ENCODE results near the gene MRPL42. TPM values are rescaled to one million over a fixed set of nuclear protein-coding genes. Genes with fewer than 3 reads are reported as not detected.

Gene MRPL42
- 10 to 100 TPM; 36.0 to 47.0 (median 38.4) TPM for total RNA-seq

DNA sequence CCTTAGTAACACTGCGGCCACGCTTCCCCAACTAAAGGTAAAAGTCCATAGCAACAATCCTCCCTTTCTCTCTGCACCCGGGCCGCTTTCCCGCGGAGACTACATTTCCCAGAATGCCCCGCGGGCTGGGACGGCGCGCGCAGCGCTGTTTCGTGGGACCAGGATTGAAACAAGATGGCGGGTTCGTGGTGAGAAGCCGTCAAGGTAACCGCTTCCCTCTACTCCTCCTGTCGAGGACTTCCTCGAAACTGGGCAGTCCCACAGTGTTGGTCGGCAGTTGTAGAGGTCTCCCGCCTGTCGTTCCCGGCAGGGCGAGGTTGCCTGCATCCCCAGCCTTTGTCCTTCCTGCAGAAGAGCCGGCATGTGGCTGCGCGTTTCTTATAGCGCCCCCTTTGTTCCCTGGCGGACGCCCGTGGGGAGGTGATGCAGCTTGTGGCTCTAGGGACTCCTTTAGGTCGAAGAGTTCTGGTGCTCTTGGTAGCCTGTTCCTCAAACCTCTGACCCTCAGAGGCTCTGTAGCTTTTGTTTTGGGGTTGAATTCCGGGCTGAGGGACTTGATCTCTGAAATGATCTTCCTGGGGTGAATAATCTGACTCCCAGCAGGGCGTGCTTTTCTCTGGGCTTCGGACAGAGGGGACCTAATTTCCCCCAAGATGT lies at the start of gene MRPL42:
TSS of gene MRPL42 (plus strand) at position 164 of the 657 bp plus-strand sequence. CDS start 1,772 bp downstream, outside the sequence.
- TF ChIP-seq, protein P1, sequence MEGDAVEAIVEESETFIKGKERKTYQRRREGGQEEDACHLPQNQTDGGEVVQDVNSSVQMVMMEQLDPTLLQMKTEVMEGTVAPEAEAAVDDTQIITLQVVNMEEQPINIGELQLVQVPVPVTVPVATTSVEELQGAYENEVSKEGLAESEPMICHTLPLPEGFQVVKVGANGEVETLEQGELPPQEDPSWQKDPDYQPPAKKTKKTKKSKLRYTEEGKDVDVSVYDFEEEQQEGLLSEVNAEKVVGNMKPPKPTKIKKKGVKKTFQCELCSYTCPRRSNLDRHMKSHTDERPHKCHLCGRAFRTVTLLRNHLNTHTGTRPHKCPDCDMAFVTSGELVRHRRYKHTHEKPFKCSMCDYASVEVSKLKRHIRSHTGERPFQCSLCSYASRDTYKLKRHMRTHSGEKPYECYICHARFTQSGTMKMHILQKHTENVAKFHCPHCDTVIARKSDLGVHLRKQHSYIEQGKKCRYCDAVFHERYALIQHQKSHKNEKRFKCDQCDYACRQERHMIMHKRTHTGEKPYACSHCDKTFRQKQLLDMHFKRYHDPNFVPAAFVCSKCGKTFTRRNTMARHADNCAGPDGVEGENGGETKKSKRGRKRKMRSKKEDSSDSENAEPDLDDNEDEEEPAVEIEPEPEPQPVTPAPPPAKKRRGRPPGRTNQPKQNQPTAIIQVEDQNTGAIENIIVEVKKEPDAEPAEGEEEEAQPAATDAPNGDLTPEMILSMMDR (IDR thresholded peaks at IDR 0.05), result peak in 1 of 3 donors; percentile 55
- ATAC-seq (ENCODE audit: low FRiP score) (peak; percentile 97), DNase-seq (ENCODE audit: low spot score) (peak; percentile 82)

DNA sequence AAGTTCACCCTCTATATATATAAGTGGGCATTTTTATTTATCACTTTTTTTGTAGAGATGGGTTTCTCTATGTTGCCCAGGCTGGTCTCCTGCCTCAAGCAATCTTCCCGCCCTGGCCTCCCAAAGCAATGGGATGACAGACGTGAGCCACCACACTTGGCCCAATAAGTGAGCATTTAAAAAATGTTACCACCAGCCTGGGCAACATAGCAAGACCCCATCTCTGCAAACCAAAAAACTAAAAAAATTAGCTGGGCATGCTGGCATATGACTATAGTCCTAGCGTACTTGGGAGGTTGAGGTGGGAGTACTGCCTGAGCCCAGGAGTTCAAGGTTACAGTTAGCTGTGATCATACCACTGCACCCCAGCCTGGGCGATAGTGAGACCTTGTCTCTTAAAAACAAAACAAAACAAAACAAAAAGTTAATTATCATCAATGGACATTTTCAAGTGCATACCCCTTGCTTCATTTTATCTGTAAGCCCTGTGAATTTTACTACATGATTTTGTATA lies 49.3 kb upstream of the MRPL42 start:
- no peak for ATAC-seq (ENCODE audit: low FRiP score)
- TF ChIP-seq, protein P1 (IDR thresholded peaks at IDR 0.05), result no peak

DNA sequence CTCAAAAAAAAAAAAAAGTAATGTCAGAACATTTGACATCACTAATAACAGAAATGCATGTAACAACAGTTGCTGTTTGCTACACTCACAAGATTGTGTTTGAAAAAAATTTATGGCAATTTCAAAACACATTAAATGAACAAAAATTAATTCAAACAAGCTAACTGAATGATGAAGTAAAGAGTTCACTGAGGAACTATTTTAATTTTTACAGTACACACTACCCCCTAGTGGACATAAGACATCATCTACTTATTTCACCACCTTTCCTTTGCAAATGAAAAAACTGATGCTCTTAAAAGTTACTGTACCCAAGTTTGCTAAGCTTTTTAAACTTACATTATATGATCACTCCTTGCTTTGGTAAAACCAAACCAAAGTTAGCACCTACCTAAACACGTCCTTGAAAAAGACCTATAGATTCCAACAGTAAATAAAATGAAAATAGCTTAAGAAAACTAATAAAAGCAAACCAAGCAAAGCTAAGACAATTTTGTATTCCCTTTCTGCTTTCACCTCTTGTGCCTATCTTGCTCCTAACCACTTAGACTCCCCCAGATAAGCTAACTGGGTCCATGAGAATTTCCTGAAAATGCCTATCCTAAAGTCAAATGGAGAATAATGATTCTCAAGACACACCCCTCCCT lies 47.8 kb upstream of the MRPL42 start:
- TF ChIP-seq, protein P1 (IDR thresholded peaks at IDR 0.05), result no peak
- DNase-seq (ENCODE audit: low spot score) (no peak), ATAC-seq (ENCODE audit: low FRiP score) (no peak)

More for the DNA sequence above, 49.3 kb upstream of the MRPL42 start:
- no peak for DNase-seq (ENCODE audit: low spot score)

DNA sequence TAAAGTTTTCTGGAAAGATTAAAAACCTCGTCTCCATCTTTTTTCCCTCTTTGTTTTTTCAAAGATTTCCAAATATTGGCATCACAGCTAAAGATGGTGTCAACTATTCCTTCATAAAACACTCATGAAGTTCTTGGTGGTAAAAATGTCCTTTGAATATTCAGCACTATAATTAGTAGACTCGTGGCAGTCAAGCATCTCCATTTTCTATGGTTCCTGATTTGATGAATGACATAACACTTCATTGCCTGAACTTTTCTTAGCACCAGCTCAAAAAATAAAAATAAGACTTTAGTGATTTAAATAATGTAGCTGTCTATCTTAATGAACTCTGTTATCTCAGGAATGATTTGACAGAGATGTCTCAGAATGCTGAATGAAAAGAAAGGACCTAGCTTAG lies 45.3 kb upstream of the MRPL42 start:
- ATAC-seq (ENCODE audit: low FRiP score), result no peak
- no peak for DNase-seq (ENCODE audit: low spot score)
- TF ChIP-seq, protein P1 (IDR thresholded peaks at IDR 0.05), result no peak

DNA sequence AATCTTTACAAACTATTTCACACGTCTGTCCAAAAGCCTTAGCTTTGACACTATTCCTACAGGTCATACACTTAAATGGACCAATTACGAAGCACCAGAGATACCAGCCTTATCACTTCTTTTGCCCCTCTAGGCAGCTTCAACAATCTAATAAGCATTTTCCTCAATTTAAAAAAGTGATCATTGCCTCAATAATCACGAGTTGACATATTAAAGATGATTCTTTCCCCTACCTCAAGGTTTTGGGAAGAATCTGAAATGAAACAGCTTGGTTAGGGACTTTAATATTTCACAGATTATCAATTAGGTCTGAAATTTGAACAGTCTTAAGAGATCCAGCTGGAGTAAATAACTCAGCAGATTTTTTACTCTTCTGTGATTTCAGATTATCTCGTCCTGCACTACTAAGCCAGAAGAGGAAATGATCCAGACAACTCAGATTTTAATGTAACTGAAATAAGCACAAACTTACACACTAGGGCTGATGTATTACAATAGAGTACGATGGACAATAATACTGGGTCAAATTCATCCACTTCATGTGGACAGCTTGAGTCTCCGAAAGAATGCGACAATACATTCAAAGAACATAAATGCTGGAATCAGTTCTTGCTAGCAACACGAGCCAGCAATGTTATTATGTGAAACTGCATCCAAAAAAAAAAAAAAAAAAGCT lies 41.4 kb upstream of the MRPL42 start:
- ATAC-seq (ENCODE audit: low FRiP score) (no peak), DNase-seq (ENCODE audit: low spot score) (no peak)
- TF ChIP-seq, protein P1 (IDR thresholded peaks at IDR 0.05), result no peak

DNA sequence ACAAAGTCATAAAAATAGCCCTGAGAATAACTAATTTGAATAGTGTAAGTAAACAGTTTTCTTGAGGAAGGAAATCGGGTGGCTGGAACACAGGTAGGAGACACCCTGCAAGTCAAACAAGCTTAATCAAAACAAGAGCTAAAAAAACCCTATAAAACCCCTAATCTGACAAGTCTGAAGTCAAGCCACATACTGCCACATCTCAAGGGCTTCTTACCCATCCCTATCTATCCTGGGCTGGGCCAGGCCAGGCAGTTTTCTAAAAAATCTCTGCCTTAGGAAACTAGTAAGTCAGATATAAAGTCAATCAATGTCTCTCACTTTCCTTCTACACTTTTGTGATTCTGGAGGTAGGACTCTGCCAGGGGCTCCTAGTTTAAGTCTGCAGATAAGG lies 40.9 kb upstream of the MRPL42 start:
- no peak for ATAC-seq (ENCODE audit: low FRiP score)
- TF ChIP-seq, protein P1 (IDR thresholded peaks at IDR 0.05), result no peak
- no peak for DNase-seq (ENCODE audit: low spot score)
